ENCODE data around the gene KIAA0319L. TPM values are rescaled to one million over a fixed set of nuclear protein-coding genes. Genes with fewer than 3 reads are reported as not detected.

KIAA0319L gene
- total RNA-seq, 1 experiment from 2014 or later = 16.1 TPM

DNA sequence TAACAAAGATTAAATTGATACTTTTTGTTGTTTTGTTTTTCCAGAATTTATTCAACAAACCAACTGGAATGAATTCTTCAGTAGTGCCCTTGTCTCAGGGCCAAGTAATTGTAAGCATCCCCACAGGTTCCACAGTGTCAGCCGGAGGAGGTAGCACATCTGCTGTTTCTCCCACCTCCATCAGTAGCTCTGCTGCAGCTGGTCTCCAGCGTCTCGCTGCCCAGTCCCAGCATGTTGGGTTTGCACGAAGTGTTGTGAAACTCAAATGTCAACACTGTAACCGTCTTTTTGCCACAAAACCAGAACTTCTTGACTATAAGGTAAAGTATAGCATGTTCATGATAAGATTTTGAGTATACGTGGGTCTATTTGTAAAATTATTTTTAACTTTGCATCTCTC is 170.2 kb downstream of the KIAA0319L start:
- DNase-seq (ENCODE audit: low spot score) = no peak

DNA sequence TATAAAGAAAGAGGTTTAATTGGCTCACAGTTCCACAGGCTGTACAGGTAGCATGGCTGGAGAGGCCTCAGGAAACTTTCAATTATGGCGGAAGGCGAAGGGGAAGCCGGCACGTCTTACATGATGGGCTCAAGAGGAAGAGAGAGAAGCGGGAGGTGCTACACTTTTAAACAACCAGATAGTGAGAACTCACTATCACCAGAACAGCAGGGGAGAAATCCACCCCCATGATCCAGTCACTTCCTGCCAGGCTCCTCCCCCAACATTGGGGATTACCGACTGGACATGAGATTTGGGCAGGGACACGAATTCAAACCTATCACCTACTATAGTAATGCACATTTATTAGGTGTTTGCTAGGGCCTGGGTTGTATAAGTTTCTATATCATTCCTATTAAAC is 170.9 kb downstream of the KIAA0319L start:
- DNase-seq (ENCODE audit: low spot score) = no peak

Other genes starting within 250 kb of the KIAA0319L start
- 8.0 and 9.9 TPM in 2 replicates for gene NCDN, start 396 bp upstream of the KIAA0319L start, total RNA-seq (2014; rRNA removed; shearing (Covaris generic))
- gene TFAP2E, start 15.9 kb upstream of the KIAA0319L start, total RNA-seq (2014; rRNA removed; shearing (Covaris generic)) = not detected in 2 replicates
- 30.2 and 39.5 TPM in 2 replicates for gene PSMB2, start 84.1 kb upstream of the KIAA0319L start, total RNA-seq (2014; rRNA removed; shearing (Covaris generic))
- gene C1orf216, start 161.5 kb upstream of the KIAA0319L start, total RNA-seq (2014; rRNA removed; shearing (Covaris generic)) = 10.7 and 14.7 TPM in 2 replicates
- 13.8 and 14.2 TPM in 2 replicates for gene CLSPN, start 212.6 kb upstream of the KIAA0319L start, total RNA-seq (2014; rRNA removed; shearing (Covaris generic))